ENCODE data around the gene APOBEC3C. TPM values are rescaled to one million over a fixed set of nuclear protein-coding genes. Genes with fewer than 3 reads are reported as not detected.
A peak's percentile ranks its signal among the peaks of the same experiment; 100 is the strongest.

APOBEC3C gene
- polyA plus RNA-seq (ENCODE audit: low read depth in 6 of 6): 100 to 1,000 TPM; 296 to 326 (median 316) TPM

DNA sequence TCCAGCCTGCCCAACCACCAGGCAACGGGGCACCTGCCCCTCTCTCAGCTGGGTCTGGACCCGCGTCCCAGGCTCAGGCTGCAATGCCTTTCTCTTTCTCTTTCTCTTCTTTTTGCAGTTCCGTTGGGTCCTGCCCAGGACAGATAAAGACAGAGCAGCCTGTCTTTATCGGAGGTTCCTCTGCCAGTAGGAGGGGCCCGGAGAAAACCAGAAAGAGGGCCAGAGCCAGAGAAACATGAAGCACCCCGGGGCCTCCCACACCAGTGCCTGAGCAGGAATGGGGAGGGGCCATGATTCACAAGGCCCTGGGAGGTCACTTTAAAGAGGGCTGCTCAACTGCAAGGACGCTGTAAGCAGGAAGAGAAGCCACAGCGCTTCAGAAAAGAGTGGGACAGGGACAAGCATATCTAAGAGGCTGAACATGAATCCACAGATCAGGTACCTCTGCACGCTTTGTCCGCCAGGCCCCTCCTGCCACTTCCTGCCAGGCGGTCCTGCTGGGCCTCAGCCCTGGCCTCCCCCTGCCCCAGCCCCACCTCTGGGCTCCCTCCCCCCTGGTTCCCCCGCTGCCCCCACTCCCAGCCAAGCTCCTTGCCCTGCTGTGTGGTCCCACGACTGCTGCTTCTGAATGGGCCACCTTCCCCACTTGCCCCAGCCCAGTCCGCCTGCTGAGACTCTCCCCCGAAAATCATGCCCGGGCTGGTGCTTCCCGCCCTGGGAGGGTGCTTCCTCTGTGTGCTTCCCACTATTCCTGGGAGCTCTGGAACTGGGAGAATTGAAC, at the start of gene APOBEC3C:
APOBEC3C (plus strand) TSS at position 316 of the 781 bp plus-strand sequence; CDS start at position 422, 106 bp downstream.
- H3K4me3 Mint-ChIP-seq: peak within 1 kb of the TSS; percentile 91 to 100 (median 99)
- peak; percentile 78 for DNase-seq
- peak within 1 kb of the TSS; percentile 80 to 98 (median 96) for H3K27ac Mint-ChIP-seq
- H3K36me3 Mint-ChIP-seq: peaks cover 0 to 11% of the 10 kb centered on the region in 2 donors
- ATAC-seq (ENCODE audit: low read depth in 2 of 2): peak; percentile 94 to 95
- peaks cover 41 to 73% (median 60%) of the 10 kb centered on the region in 3 donors for H3K4me1 Mint-ChIP-seq
- no peaks in the 10 kb centered on the region for H3K9me3 Mint-ChIP-seq
- H3K27me3 Mint-ChIP-seq: no peaks in the 10 kb centered on the region

DNA sequence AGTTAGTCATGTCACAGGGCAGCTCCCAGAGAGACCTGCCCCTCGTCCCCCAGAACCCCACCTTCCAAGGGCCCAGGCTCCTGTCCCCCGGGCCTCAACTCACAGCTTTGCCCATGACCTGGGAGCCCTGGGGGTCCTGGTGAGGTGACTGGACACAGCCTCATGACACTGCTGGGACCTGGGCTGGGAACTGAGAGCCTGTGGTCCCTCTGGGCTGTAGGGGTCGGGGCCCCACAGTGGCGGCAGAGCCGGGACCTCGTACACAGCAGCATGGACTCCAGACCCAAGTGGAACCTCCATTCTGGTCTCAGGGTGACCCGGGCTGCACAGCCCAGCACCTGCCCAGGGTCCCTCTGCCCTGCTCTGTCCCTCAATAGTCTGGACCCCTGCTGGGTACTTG, 49.8 kb upstream of the APOBEC3C start:
- Mint-ChIP-seq H3K36me3 (no peaks in the 10 kb centered on the region), H3K4me1 (peaks cover 6 to 13% (median 11%) of the 10 kb centered on the region in 3 donors), H3K27ac (no peak overlapping the region), H3K4me3 (no peak overlapping the region), H3K9me3 (no peaks in the 10 kb centered on the region), H3K27me3 (peaks cover 4 to 16% (median 6%) of the 10 kb centered on the region in 3 donors)
- no peak for ATAC-seq (ENCODE audit: low read depth in 2 of 2)
- no peak for DNase-seq

DNA sequence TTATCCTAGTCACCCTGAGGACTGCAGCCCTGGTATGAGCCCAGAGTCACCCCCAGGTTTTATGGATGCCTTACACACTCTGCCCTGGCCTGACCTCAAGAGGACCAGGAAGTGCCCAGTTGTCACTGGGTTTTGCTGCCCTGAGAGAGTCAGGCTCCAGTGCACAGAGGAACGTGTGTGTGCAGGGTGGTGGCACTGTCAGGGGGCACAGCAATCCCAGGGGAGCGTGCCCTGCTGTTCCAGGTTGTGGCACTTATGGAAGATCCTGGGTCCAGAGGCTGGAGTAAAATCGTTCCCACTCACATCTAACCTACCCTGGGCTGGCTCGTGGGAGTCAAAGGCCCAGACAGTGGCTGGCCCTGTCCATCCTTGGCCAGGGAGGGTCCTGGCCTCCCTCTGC, 49.1 kb upstream of the APOBEC3C start:
- H3K9me3 Mint-ChIP-seq: no peaks in the 10 kb centered on the region
- no peak overlapping the region for H3K27ac Mint-ChIP-seq
- H3K36me3 Mint-ChIP-seq: no peaks in the 10 kb centered on the region
- H3K4me1 Mint-ChIP-seq: peaks cover 6 to 13% (median 11%) of the 10 kb centered on the region in 3 donors
- no peak overlapping the region for H3K4me3 Mint-ChIP-seq
- DNase-seq (no peak), ATAC-seq (ENCODE audit: low read depth in 2 of 2) (no peak)
- H3K27me3 Mint-ChIP-seq: peaks cover 4 to 19% (median 6%) of the 10 kb centered on the region in 3 donors

DNA sequence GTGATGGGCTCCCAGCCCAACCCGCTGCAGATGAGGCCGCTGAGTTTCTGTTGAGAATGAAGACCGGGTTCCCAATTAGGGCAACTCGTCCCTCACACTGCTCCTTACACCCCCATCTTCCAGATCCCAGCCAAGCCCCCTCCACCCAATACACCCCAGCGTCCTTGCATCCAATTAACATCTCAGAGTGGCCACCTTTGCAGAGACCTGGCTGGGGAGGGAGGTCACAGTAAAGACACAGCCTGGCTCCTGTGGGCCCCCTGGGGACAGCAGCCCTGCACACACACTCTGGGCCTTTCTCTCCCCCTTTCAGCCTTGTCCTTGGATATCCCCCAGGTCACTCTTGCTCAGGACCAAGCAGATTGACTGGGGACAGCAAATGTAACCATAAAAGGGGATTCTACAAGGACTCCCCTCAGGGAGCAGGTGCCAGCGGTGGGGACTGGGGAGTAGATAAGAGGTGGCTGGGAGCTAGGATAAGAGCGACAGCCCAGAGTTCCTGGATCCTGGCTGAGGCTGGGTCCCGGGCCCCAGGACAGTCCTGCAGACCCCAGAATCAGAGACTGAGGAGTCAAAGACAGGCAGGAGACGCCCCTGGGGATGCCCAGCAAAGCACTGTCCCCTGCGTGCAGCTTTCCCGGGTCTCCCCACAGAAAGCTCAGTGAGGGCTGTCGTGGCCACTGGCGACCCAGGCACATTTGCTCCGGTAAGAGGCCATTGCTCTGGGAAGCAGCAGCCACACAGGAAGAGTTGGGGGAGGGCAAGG, 48.3 kb upstream of the APOBEC3C start:
- Mint-ChIP-seq H3K9me3 (no peaks in the 10 kb centered on the region), H3K36me3 (no peaks in the 10 kb centered on the region), H3K4me1 (peaks cover 6 to 14% (median 13%) of the 10 kb centered on the region in 3 donors), H3K4me3 (no peak overlapping the region), H3K27me3 (peaks cover 8 to 26% (median 12%) of the 10 kb centered on the region in 3 donors), H3K27ac (peak overlapping the region in 1 of 6 donors; percentile 47)
- DNase-seq (no peak), ATAC-seq (ENCODE audit: low read depth in 2 of 2) (no peak)

DNA sequence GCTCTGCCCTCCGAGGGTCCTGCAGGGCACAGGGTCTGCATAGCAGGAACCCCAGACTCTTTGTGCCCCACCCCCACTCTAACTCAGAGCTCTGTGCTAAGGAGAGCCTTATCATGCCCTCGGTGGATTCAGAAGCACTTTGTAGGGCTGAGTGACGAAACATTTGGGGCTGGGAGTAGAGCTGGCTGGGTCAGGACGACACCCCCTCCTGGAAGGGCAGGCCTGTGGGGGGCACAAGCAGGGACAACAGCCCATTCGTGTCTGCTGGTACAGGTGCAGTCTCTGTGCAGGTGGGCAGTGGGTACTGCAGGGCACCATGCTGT, 47.7 kb upstream of the APOBEC3C start:
- peaks cover 6 to 14% (median 13%) of the 10 kb centered on the region in 3 donors for H3K4me1 Mint-ChIP-seq
- ATAC-seq (ENCODE audit: low read depth in 2 of 2): no peak
- H3K9me3 Mint-ChIP-seq: no peaks in the 10 kb centered on the region
- no peaks in the 10 kb centered on the region for H3K36me3 Mint-ChIP-seq
- H3K4me3 Mint-ChIP-seq: no peak overlapping the region
- DNase-seq: no peak
- H3K27me3 Mint-ChIP-seq: peaks cover 11 to 27% (median 18%) of the 10 kb centered on the region in 3 donors
- peak overlapping the region in 1 of 6 donors; percentile 47 for H3K27ac Mint-ChIP-seq

DNA sequence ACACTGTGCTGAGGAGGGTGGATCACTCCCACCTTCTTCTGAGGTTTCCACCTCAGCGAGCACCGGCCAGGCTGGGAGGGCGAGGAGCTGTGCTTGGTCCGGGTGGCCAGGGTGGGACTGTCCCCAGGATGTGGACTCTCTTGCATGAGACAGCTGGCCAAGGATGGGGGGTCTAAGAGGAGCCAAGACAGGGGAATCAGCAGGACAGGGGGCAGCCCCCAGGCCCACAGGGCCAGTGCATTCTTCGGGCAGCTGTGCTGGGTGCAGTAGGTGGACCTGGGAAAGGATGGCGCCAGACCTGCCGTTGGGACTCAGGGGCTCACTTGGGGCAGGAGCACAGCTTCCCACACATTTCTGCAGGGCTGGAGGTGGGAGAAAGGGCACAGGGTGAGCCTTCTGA, 47.1 kb upstream of the APOBEC3C start:
- Mint-ChIP-seq H3K36me3 (no peaks in the 10 kb centered on the region), H3K4me1 (peaks cover 6 to 14% (median 13%) of the 10 kb centered on the region in 3 donors), H3K9me3 (no peaks in the 10 kb centered on the region), H3K4me3 (no peak overlapping the region), H3K27me3 (peaks cover 11 to 27% (median 24%) of the 10 kb centered on the region in 3 donors), H3K27ac (peak overlapping the region in 1 of 6 donors; percentile 89)
- DNase-seq (no peak), ATAC-seq (ENCODE audit: low read depth in 2 of 2) (no peak)

- H3K4me1 Mint-ChIP-seq: peaks cover 6 to 14% (median 13%) of the 10 kb centered on the region in 3 donors
- no peak overlapping the region for H3K27ac Mint-ChIP-seq
- peak overlapping the region in 2 of 8 donors; percentile 33 to 41 for H3K4me3 Mint-ChIP-seq
- no peaks in the 10 kb centered on the region for H3K9me3 Mint-ChIP-seq
- H3K27me3 Mint-ChIP-seq: peaks cover 14 to 31% (median 27%) of the 10 kb centered on the region in 3 donors
- ATAC-seq (ENCODE audit: low read depth in 2 of 2): no peak
- DNase-seq: no peak
- H3K36me3 Mint-ChIP-seq: no peaks in the 10 kb centered on the region
Measured at GRCh38 chr22:38967451-38968450, 46.3 kb upstream of the APOBEC3C start.

DNA sequence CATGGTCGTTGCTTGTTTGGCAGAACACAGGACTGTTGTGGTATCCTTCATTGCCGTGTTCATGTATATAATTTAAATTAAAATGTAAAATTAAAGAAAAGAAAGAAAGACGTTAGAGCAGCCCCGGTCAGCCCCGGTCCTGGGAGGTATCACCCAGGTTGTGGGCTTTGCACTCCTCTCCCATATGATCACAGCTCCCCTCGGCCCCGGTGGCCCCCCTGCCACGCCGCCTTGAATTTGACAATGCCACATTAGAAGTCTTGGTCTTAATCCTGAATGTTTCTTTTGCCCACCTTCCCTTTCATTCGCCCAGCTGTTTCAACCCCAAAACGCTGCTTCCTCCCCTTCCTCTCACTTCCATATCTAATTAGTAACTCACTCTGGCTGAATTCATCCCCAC, 45.3 kb upstream of the APOBEC3C start:
- Mint-ChIP-seq H3K9me3 (no peaks in the 10 kb centered on the region), H3K36me3 (no peaks in the 10 kb centered on the region), H3K27ac (peak overlapping the region in 1 of 6 donors; percentile 37), H3K27me3 (peaks cover 12 to 34% (median 24%) of the 10 kb centered on the region in 3 donors), H3K4me1 (peaks cover 6 to 14% (median 14%) of the 10 kb centered on the region in 3 donors), H3K4me3 (no peak overlapping the region)
- ATAC-seq (ENCODE audit: low read depth in 2 of 2) (no peak), DNase-seq (no peak)

GRCh38 chr22:38970551-38970950, 43.5 kb upstream of the APOBEC3C start:
- Mint-ChIP-seq H3K9me3 (no peaks in the 10 kb centered on the region), H3K36me3 (no peaks in the 10 kb centered on the region), H3K27me3 (peaks cover 9 to 34% (median 20%) of the 10 kb centered on the region in 3 donors), H3K27ac (no peak overlapping the region), H3K4me1 (peaks cover 6 to 14% (median 14%) of the 10 kb centered on the region in 3 donors), H3K4me3 (no peak overlapping the region)
- ATAC-seq (ENCODE audit: low read depth in 2 of 2) (no peak), DNase-seq (no peak)

DNA sequence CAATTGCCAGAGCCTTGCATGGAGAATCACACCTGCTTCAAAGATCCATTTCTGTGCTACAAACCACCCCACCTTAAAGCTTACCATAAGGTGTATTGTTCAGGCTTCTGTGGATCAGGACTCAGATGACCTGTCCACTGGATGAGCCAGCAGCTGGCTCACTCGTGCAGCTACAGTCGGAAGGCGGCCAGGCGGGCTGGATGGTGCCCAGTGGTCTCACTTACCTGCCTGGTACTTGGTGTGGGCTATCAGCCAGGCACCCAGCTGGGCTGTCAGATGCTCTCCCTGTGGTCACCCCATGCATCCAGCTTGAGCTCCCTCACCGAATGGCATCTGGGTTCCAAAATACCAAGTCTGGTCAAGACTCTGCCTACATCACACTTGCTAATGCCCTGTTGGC, 42.9 kb upstream of the APOBEC3C start:
- Mint-ChIP-seq H3K4me1 (peaks cover 6 to 14% (median 14%) of the 10 kb centered on the region in 3 donors), H3K27me3 (peaks cover 9 to 34% (median 20%) of the 10 kb centered on the region in 3 donors), H3K36me3 (no peaks in the 10 kb centered on the region), H3K27ac (no peak overlapping the region), H3K4me3 (no peak overlapping the region), H3K9me3 (no peaks in the 10 kb centered on the region)
- DNase-seq (no peak), ATAC-seq (ENCODE audit: low read depth in 2 of 2) (no peak)

DNA sequence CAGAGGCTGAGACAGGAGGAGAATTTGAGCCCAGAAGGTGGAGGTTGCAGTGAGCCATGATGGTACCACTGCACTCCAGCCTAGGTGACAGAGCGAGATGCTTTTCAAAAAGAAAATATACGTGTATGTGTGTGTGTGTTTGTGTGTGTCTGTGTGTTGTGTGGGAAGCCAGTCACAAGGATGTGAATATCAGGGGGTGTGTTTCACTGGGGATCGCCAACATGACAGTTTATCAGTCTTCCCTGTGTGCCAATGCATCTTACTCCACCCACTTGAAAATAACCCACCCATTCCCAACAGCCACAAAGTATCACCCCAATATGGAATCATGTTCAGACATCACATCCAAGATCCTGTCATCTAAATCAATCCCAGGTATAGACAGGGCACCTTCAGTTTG, 42.3 kb upstream of the APOBEC3C start:
- Mint-ChIP-seq H3K4me1 (peaks cover 6 to 13% (median 11%) of the 10 kb centered on the region in 3 donors), H3K9me3 (no peaks in the 10 kb centered on the region), H3K36me3 (no peaks in the 10 kb centered on the region), H3K27ac (peak overlapping the region in 1 of 6 donors; percentile 39), H3K27me3 (peaks cover 9 to 34% (median 18%) of the 10 kb centered on the region in 3 donors), H3K4me3 (peak overlapping the region in 1 of 8 donors; percentile 68)
- no peak for DNase-seq
- ATAC-seq (ENCODE audit: low read depth in 2 of 2): no peak

DNA sequence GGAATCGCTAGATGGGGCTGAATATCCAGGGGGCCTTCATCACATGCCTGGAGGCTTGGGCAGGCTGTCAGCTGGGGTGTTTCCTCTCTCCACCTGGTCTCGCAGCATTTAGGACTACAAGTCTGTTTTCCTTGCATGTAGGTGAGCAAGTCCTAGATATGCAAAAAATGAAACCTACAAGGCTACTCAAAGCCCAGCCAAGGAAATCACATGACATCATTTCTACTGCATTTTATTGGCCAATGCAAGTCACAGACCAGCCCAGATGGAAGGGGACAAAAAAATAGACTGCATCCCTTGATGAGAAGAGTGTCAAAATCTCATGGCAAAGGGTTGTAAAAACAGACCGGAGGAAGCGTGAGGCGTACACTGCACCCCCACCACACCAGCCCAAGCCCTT, 41.5 kb upstream of the APOBEC3C start:
- Mint-ChIP-seq H3K4me1 (peaks cover 5 to 10% (median 9%) of the 10 kb centered on the region in 3 donors), H3K27ac (no peak overlapping the region), H3K9me3 (no peaks in the 10 kb centered on the region), H3K4me3 (no peak overlapping the region), H3K36me3 (no peaks in the 10 kb centered on the region), H3K27me3 (peaks cover 9 to 34% (median 16%) of the 10 kb centered on the region in 3 donors)
- ATAC-seq (ENCODE audit: low read depth in 2 of 2) (no peak), DNase-seq (no peak)

Measured in naive B cell (primary cell).